Measurements from ENCODE around the gene INSIG2. TPM values are rescaled to one million over a fixed set of nuclear protein-coding genes. Genes with fewer than 3 reads are reported as not detected.

INSIG2 gene
- total and polyA plus RNA-seq, 2 of the 8 experiments (the other 6 are each of a cell fraction or from before 2014, with no cell fraction given): 7.0 to 11.2 TPM

DNA sequence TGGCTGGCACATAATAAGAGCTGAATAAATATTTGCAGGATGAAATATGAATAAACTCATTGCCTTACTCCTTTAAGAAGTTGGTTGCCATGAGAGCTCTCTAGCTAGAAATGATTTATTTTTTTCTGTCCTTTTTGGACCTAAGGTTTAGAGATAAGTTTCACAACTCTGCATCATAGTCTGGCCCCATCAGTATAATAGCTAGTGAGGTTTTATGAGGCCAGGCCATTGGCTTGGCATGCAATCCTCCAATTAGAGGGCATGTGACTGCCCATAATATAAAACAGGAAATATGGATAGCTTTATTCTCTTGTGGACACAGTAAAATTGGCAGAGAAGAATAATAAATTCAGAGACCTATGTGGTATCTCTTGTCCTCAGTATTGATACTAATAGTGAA, 26.2 kb upstream of the INSIG2 start:
- Histone ChIP-seq H4K20me1 (replicated peaks in 1 of 2; ENCODE audit: control insufficient read depth in 1 of 2, insufficient read depth in 2 of 2, low read length in 2 of 2) (no peaks in the 10 kb centered on the region), H2AFZ (ENCODE audit: low read length) (no peak overlapping the region), H3K23ac (ENCODE audit: insufficient read length) (no peak overlapping the region), H2AK5ac (ENCODE audit: low read depth, low read length) (no peak overlapping the region), H3K4me3 (ENCODE audit: extremely low read depth in 1 of 4, insufficient read depth in 2 of 4, low read depth in 3 of 4, low read length in 4 of 4) (no peak overlapping the region), H3K56ac (replicated peaks; ENCODE audit: insufficient read length, low read depth, low read length) (no peak overlapping the region), H3K18ac (ENCODE audit: extremely low read depth, low read length) (no peak overlapping the region), H2BK120ac (replicated peaks; ENCODE audit: low read depth, low read length) (no peak overlapping the region), H3K14ac (ENCODE audit: insufficient read length) (no peak overlapping the region), H3K23me2 (ENCODE audit: low read depth, low read length) (peaks cover 2% of the 10 kb centered on the region; the same call in 1 of the 2 replicates), H3K27me3 (replicated peaks in 1 of 4; ENCODE audit: control insufficient read depth in 3 of 4, extremely low read depth in 1 of 4, insufficient read depth in 3 of 4, low read length in 3 of 4) (peaks cover 0 to 2% (median 0%) of the 10 kb centered on the region in 4 experiments; a peak in 1 of 7 replicates), H2BK12ac (ENCODE audit: low read depth, low read length) (no peak overlapping the region), H3K79me2 (ENCODE audit: control insufficient read depth in 1 of 2, insufficient read depth in 2 of 2, low read length in 2 of 2) (no peaks in the 10 kb centered on the region), H3K9me3 (ENCODE audit: insufficient read depth in 2 of 2, low read depth in 1 of 2, low read length in 1 of 2) (no peaks in the 10 kb centered on the region), H3K27ac (ENCODE audit: low read depth, low read length) (no peak overlapping the region), H3K4me1 (replicated peaks in 1 of 4; ENCODE audit: control insufficient read depth in 3 of 4, insufficient read depth in 4 of 4, low read length in 3 of 4) (no peaks in the 10 kb centered on the region), H2BK20ac (ENCODE audit: low read length) (no peak overlapping the region), H3K4me2 (ENCODE audit: insufficient read depth in 1 of 2, low read depth in 2 of 2, low read length in 2 of 2) (no peak overlapping the region), H2BK15ac (ENCODE audit: low read length) (no peak overlapping the region), H3K9ac (replicated peaks in 1 of 4; ENCODE audit: extremely low read depth in 1 of 4, low read depth in 3 of 4, low read length in 3 of 4) (no peak overlapping the region), H3K79me1 (ENCODE audit: low read depth, low read length) (no peaks in the 10 kb centered on the region), H3K36me3 (ENCODE audit: control insufficient read depth in 2 of 4, insufficient read depth in 4 of 4, low read length in 3 of 4) (no peaks in the 10 kb centered on the region), H2BK5ac (ENCODE audit: low read depth, low read length) (no peak overlapping the region), H4K91ac (replicated peaks; ENCODE audit: insufficient read length, low read length) (no peak overlapping the region), H4K5ac (ENCODE audit: insufficient read length, low read depth, low read length) (no peak overlapping the region), H4K8ac (ENCODE audit: extremely low read depth, insufficient read depth, low read length) (no peak overlapping the region), H3K4ac (replicated peaks; ENCODE audit: insufficient read length, low read depth, low read length) (no peak overlapping the region)
- ChIA-PET POLR2A (ENCODE audit: partially characterized antibody) (no interaction called here), CTCF (ENCODE audit: partially characterized antibody) (interaction anchor here (0.6 to 12.2 kb wide), 12 partner anchors 8 to 266 kb away, joined by 3 to 147 read pairs (median 5); no protein-coding TSS in a partner anchor)
- DNase-seq (ENCODE audit: low read depth in 1 of 2, low spot score in 2 of 2) (no peak), FAIRE-seq (no peak)
- no peak for TF ChIP-seq RAD21 (IDR thresholded peaks at IDR 0.05 in 1 of 2, conservative IDR thresholded peaks at IDR 0.05 in 1 of 2; ENCODE audit: low read depth in 2 of 2, low read length in 2 of 2)
- no peak for TF ChIP-seq KDM4A (IDR thresholded peaks at IDR 0.05; ENCODE audit: low read depth, low read length, severe bottlenecking)
- TF ChIP-seq POLR2AphosphoS5 (IDR thresholded peaks at IDR 0.05; ENCODE audit: low read depth, low read length): no peak
